H1 (cell line): ENCODE data around the gene IL2RA. TPM values are rescaled to one million over a fixed set of nuclear protein-coding genes. Genes with fewer than 3 reads are reported as not detected.

Experiments used
- BRCA1 ChIP-seq: IDR thresholded peaks from 2 replicates; pipeline ENCODE4 v1.6.1; 2012; ENCODE audit warnings: low read depth, low read length, improper control_type of control experiment
- FOSL1 ChIP-seq: IDR thresholded peaks from 2 replicates; pipeline ENCODE4 v1.6.1; 2011; ENCODE audit warnings: mild to moderate bottlenecking, low read depth, low read length, moderate library complexity; ENCODE audit not compliant: insufficient read depth
- PHF8 ChIP-seq: fragments of 200-600 bp; sonication (generic); conservative IDR thresholded peaks from 2 replicates; pipeline ENCODE4 v1.7.1; 2012; ENCODE audit warnings: low read depth, mild to moderate bottlenecking, inconsistent platforms, low read length, moderate library complexity
- RAD21 ChIP-seq, 2 experiments: IDR thresholded peaks in 1 of 2; conservative IDR thresholded peaks in 1 of 2; 2 replicates each; pipeline ENCODE4 v1.6.1; 2011; ENCODE audit warnings: low read depth in 2 of 2, low read length in 2 of 2, improper control_type of control experiment in 1 of 2, inconsistent platforms in 1 of 2, mild to moderate bottlenecking in 1 of 2, moderate library complexity in 1 of 2
- RNF2 ChIP-seq: fragments of 200-900, 300-1000 bp; sonication (generic); IDR thresholded peaks from 2 replicates; pipeline ENCODE4 v1.7.1; 2016; ENCODE audit warnings: borderline replicate concordance, low read depth, mild to moderate bottlenecking, antibody characterized with exemption, low read length; ENCODE audit not compliant: poor library complexity, severe bottlenecking; ENCODE audit errors: missing control alignments
- polyA plus RNA-seq, 7 experiments: library from polyadenylated mRNA; depleted of rRNA in 3 of 7; stranded (reverse) in 5 of 7; unstranded in 2 of 7; fragments of >200 nt in 5 of 7; fragments of 200-250 nt in 2 of 7; gene quantifications; 1 replicate in 5 of 7; 2 replicates in 1 of 7; 4 replicates in 1 of 7; pipeline versions ENCODE4 v1.2.1 to v1.2.3, GENCODE V29; 2011 to 2013; ENCODE audit warnings: missing spikeins in 2 of 7, mixed read lengths in 2 of 7
- total RNA-seq: library from RNA; stranded (reverse); fragmentation: NEBNext Ultra II Directional; extraction: Animal tissue kit (Norgen Biotek cat#: 25700); gene quantifications from 2 replicates; pipeline ENCODE4 v1.2.1, GENCODE V29; 2021
- TF ChIP-seq, protein P1 (sequence below): fragments of 300-600 bp; sonication (generic); IDR thresholded peaks from 2 replicates; pipeline ENCODE4 v1.7.1; 2012; ENCODE audit warnings: low read length, moderate library complexity, mild to moderate bottlenecking, inconsistent platforms; ENCODE audit not compliant: insufficient replicate concordance
- TF ChIP-seq, protein P2 (sequence below): IDR thresholded peaks from 2 replicates; pipeline ENCODE4 v1.6.1; 2012; ENCODE audit warnings: inconsistent platforms

The IL2RA gene
- total and polyA plus RNA-seq, 2 of the 8 experiments (the other 6 are each of a cell fraction or from before 2014, with no cell fraction given) = not detected

DNA sequence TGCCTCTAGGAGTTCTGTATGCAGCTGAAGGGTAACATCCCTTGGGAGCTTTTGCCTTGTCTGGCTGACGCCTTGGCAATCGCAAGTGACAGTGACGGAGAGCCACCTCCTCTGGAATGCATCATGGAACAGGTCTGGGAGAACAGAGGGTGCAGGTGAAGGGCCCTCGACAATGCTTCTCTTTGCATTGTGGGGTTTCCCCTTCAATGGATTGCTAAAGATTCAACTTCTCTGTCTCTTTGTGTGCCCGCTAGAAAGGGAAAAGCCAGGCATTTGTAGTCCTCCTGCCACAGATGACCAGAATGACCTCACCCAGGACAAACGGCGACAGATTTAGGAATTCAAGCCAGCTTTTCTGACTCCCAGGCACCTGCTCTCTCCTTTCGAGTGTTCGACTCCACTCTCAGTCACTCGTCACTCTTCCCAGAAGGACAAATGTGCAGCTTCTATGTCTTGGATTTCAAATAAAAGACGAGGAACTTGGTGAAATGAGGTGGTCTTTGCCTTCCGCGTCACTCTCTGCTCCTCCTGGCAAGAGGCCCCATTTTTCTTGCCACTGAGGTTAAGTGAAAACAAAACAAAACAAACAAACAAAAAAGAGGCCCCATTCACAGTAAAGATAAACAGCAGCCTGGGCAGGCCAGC lies 26.1 kb downstream of the IL2RA start (continued):
- TF ChIP-seq, protein P1, sequence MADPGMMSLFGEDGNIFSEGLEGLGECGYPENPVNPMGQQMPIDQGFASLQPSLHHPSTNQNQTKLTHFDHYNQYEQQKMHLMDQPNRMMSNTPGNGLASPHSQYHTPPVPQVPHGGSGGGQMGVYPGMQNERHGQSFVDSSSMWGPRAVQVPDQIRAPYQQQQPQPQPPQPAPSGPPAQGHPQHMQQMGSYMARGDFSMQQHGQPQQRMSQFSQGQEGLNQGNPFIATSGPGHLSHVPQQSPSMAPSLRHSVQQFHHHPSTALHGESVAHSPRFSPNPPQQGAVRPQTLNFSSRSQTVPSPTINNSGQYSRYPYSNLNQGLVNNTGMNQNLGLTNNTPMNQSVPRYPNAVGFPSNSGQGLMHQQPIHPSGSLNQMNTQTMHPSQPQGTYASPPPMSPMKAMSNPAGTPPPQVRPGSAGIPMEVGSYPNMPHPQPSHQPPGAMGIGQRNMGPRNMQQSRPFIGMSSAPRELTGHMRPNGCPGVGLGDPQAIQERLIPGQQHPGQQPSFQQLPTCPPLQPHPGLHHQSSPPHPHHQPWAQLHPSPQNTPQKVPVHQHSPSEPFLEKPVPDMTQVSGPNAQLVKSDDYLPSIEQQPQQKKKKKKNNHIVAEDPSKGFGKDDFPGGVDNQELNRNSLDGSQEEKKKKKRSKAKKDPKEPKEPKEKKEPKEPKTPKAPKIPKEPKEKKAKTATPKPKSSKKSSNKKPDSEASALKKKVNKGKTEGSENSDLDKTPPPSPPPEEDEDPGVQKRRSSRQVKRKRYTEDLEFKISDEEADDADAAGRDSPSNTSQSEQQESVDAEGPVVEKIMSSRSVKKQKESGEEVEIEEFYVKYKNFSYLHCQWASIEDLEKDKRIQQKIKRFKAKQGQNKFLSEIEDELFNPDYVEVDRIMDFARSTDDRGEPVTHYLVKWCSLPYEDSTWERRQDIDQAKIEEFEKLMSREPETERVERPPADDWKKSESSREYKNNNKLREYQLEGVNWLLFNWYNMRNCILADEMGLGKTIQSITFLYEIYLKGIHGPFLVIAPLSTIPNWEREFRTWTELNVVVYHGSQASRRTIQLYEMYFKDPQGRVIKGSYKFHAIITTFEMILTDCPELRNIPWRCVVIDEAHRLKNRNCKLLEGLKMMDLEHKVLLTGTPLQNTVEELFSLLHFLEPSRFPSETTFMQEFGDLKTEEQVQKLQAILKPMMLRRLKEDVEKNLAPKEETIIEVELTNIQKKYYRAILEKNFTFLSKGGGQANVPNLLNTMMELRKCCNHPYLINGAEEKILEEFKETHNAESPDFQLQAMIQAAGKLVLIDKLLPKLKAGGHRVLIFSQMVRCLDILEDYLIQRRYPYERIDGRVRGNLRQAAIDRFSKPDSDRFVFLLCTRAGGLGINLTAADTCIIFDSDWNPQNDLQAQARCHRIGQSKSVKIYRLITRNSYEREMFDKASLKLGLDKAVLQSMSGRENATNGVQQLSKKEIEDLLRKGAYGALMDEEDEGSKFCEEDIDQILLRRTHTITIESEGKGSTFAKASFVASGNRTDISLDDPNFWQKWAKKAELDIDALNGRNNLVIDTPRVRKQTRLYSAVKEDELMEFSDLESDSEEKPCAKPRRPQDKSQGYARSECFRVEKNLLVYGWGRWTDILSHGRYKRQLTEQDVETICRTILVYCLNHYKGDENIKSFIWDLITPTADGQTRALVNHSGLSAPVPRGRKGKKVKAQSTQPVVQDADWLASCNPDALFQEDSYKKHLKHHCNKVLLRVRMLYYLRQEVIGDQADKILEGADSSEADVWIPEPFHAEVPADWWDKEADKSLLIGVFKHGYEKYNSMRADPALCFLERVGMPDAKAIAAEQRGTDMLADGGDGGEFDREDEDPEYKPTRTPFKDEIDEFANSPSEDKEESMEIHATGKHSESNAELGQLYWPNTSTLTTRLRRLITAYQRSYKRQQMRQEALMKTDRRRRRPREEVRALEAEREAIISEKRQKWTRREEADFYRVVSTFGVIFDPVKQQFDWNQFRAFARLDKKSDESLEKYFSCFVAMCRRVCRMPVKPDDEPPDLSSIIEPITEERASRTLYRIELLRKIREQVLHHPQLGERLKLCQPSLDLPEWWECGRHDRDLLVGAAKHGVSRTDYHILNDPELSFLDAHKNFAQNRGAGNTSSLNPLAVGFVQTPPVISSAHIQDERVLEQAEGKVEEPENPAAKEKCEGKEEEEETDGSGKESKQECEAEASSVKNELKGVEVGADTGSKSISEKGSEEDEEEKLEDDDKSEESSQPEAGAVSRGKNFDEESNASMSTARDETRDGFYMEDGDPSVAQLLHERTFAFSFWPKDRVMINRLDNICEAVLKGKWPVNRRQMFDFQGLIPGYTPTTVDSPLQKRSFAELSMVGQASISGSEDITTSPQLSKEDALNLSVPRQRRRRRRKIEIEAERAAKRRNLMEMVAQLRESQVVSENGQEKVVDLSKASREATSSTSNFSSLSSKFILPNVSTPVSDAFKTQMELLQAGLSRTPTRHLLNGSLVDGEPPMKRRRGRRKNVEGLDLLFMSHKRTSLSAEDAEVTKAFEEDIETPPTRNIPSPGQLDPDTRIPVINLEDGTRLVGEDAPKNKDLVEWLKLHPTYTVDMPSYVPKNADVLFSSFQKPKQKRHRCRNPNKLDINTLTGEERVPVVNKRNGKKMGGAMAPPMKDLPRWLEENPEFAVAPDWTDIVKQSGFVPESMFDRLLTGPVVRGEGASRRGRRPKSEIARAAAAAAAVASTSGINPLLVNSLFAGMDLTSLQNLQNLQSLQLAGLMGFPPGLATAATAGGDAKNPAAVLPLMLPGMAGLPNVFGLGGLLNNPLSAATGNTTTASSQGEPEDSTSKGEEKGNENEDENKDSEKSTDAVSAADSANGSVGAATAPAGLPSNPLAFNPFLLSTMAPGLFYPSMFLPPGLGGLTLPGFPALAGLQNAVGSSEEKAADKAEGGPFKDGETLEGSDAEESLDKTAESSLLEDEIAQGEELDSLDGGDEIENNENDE = no peak
- TF ChIP-seq, protein P2, sequence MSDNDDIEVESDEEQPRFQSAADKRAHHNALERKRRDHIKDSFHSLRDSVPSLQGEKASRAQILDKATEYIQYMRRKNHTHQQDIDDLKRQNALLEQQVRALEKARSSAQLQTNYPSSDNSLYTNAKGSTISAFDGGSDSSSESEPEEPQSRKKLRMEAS = no peak
- TF ChIP-seq FOSL1 = no peak
- TF ChIP-seq RNF2 = no peak
- TF ChIP-seq PHF8 = no peak
- TF ChIP-seq RAD21 (IDR thresholded peaks at IDR 0.05 in 1 of 2, conservative IDR thresholded peaks at IDR 0.05 in 1 of 2; ENCODE audit: low read depth in 2 of 2, low read length in 2 of 2) = no peak
- TF ChIP-seq BRCA1 = no peak
